Ovary (tissue), 9 donors: Measurements from ENCODE around the gene CR1L. TPM values are rescaled to one million over a fixed set of nuclear protein-coding genes. Genes with fewer than 3 reads are reported as not detected.
"Not testable (repeated sequence)": the region's sequence is repeated elsewhere in the genome, so short reads cannot be mapped to it uniquely, and the experiment has no call there.

Source experiments
- DNase-seq, 5 donors: peaks; one replicate each; pipeline ENCODE4 v3.0.0-alpha.2; 2019 to 2020
- H3K27ac ChIP-seq, 2 donors: fragments of 200-600 bp; one replicate each; pipeline versions ENCODE4 v1.5.1 to v1.8.0; 2019 to 2022
- H3K27me3 ChIP-seq: fragments of 200-600 bp; one replicate; pipeline ENCODE4 v1.8.0; 2022
- H3K36me3 ChIP-seq: fragments of 200-600 bp; sonication (generic); one replicate; pipeline ENCODE4 v1.5.1; 2019
- H3K4me1 ChIP-seq: one replicate; pipeline ENCODE4 v1.8.1; 2013; ENCODE audit warnings: mild to moderate bottlenecking, moderate library complexity; ENCODE audit not compliant: insufficient read depth
- H3K4me3 ChIP-seq: fragments of 200-600 bp; sonication (generic); one replicate; pipeline ENCODE4 v1.5.1; 2017
- H3K9me3 ChIP-seq, 2 donors: fragments of 200-600 bp in 1 of 2; sonication (generic) in 1 of 2; one replicate each; pipeline versions ENCODE4 v1.5.1 to v1.8.1; 2013 to 2019; ENCODE audit warnings: mild to moderate bottlenecking in 1 of 2, moderate library complexity in 1 of 2
- EP300 ChIP-seq: sonication (generic); formaldehyde crosslinking; IDR thresholded peaks from one replicate; pipeline ENCODE4 v1.6.1; 2017; ENCODE audit warnings: antibody characterized with exemption
- POLR2A ChIP-seq: fragments of 450-650 bp; IDR thresholded peaks from one replicate; pipeline ENCODE4 v1.6.1; 2017; ENCODE audit warnings: antibody characterized with exemption, mild to moderate bottlenecking, moderate library complexity
- WGBS, 3 donors: extraction: QIAGEN DNeasy Blood & Tissue Kit in 1 of 3; methylation state at CpG; one replicate each; pipeline versions ENCODE4 v1.1.5 to v1.1.7; 2013 to 2017; 5-methylcytosine and 5-hydroxymethylcytosine counted together
- intact Hi-C, 4 donors: fragments of 100-400 bp; cut with DNase I; formaldehyde crosslinking; loops; one replicate each; pipeline versions ENCODE4 v1.11.0 to v1.15.1; 2022 to 2023
- polyA plus RNA-seq, 2 donors: library from polyadenylated mRNA; stranded (reverse); fragments of 200-250 nt in 1 of 2; fragments of 350-450 nt in 1 of 2; fragmentation: Illumina TruSeq in 1 of 2; extraction: RNeasy Lipid Tissue Mini Kit (QIAGEN cat#74804) in 1 of 2; gene quantifications; one replicate each; pipeline ENCODE4 v1.2.3, GENCODE V29; 2013 to 2014
- small RNA-seq: library from RNA; depleted of rRNA; stranded (forward); fragments of <200 nt; gene quantifications from one replicate; pipeline ENCODE3, GENCODE V24; 2016
- total RNA-seq, 7 donors: library from RNA; depleted of rRNA in 2 of 7; stranded (reverse); fragments of >200 nt in 2 of 7; fragmentation: NEBNext Ultra II Directional in 3 of 7; extraction: Animal tissue kit (Norgen Biotek cat#: 25700) in 3 of 7; gene quantifications; one replicate each; pipeline versions ENCODE4 v1.1.0 to v1.2.4, GENCODE V29; 2016 to 2023
- TF ChIP-seq, protein P1 (sequence below), 3 donors: fragments of 450-650 bp in 2 of 3; fragments of 200-600 bp in 1 of 3; IDR thresholded peaks; one replicate each; pipeline versions ENCODE4 v1.5.1 to v1.8.0; 2016 to 2022; ENCODE audit warnings: antibody characterized with exemption in 3 of 3, mild to moderate bottlenecking in 1 of 3
- donor health status: DM: no; HTN: no; CAD: no; lungs with moderate emphysema.
- donor health status: DM: no; HTN: no; CAD: no.
- donor health status: Bipolar disorder and iron deficiency.
- donor health status: DM: yes; HTN: yes; CAD: no.
- donor health status: DM: no; HTN: no; CAD: no.
- donor health status: DM: yes; HTN: yes; CAD: no.

CR1L gene
- total and polyA plus RNA-seq, 9 donors, result 0.92 TPM; not detected in 8

DNA sequence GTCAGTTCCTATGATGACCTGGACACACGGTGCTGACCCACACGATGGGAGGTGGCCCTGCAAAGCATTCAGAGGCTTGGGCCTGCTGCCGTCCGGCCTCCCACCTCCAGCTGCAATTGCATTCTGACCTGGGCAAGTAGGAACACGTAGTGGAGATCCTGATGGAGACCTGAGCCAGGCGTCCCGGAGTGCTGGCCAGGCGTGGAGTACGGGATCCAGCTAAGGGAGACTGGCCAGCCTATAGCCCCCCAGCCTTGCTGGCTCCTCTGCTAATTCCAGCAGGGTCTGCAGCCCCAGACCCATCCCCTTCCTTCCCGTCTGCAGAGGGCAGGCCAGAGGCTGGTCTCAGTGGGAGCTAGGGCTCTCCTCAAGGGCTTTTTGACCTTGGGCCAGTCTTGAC is 118.2 kb downstream of the CR1L start:
- no peak for DNase-seq
- Histone ChIP-seq H3K4me3 (no peak overlapping the region), H3K27ac (no peak overlapping the region), H3K4me1 (no peaks in the 10 kb centered on the region), H3K9me3 (no peaks in the 10 kb centered on the region), H3K27me3 (no peaks in the 10 kb centered on the region), H3K36me3 (no peaks in the 10 kb centered on the region)
- 93 to 96% (median 95%) methylated on average over 10 of the region's 10 CpGs for WGBS, 3 donors
- TF ChIP-seq POLR2A (no peak), EP300 (no peak)
- TF ChIP-seq, protein P1, sequence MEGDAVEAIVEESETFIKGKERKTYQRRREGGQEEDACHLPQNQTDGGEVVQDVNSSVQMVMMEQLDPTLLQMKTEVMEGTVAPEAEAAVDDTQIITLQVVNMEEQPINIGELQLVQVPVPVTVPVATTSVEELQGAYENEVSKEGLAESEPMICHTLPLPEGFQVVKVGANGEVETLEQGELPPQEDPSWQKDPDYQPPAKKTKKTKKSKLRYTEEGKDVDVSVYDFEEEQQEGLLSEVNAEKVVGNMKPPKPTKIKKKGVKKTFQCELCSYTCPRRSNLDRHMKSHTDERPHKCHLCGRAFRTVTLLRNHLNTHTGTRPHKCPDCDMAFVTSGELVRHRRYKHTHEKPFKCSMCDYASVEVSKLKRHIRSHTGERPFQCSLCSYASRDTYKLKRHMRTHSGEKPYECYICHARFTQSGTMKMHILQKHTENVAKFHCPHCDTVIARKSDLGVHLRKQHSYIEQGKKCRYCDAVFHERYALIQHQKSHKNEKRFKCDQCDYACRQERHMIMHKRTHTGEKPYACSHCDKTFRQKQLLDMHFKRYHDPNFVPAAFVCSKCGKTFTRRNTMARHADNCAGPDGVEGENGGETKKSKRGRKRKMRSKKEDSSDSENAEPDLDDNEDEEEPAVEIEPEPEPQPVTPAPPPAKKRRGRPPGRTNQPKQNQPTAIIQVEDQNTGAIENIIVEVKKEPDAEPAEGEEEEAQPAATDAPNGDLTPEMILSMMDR (IDR thresholded peaks at IDR 0.05), result no peak
- intact Hi-C loops, result no loop called here

DNA sequence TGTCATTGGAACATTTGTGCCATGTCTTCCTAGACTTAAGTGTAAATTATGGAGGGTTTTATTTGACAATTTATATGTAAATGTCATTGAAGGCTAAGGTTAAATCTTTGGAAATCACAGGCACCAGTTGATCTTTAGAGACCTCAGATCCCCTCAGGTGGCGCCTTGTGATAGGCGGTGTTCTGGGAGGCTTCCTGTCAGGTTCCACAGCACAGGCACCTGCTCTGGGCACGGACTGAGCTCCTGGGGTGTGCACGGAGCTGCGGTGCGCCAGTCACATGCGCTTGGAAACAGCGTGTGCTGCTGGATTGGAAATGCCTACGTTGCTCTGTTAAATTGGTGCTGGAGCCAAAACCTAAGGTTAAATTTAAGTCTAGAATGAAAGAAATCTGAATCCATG is 119.0 kb downstream of the CR1L start:
- WGBS, 3 donors, result 87 to 94% (median 87%) methylated on average over 9 of the region's 9 CpGs
- DNase-seq, result no peak
- Histone ChIP-seq H3K36me3 (no peaks in the 10 kb centered on the region), H3K4me1 (no peaks in the 10 kb centered on the region), H3K4me3 (no peak overlapping the region), H3K9me3 (no peaks in the 10 kb centered on the region), H3K27ac (no peak overlapping the region), H3K27me3 (no peaks in the 10 kb centered on the region)
- TF ChIP-seq EP300 (no peak), POLR2A (no peak)
- TF ChIP-seq, protein P1 (IDR thresholded peaks at IDR 0.05), result no peak
- intact Hi-C loops, result no loop called here

DNA sequence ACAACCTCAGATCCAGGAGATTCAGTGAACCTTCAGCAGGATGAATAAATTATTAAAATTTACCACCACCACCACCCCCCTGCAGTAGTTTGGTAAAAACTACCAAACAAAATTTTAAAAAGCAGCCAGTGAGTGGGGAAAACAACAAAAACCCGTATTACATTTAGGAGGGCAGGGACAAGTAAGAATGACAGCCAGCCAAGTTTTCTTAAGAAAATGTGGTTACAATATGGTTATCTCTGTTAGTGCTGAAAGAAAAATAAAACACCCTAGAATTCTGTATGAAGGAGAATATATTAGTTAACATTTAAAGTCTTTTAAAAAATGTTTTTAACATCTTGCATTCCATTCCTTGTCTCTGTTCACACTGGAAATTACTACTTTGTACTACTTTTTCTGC is 121.6 kb downstream of the CR1L start:
- no peak overlapping the region for H3K27ac ChIP-seq

GRCh38 chr1:207770514-207770913 is 125.6 kb downstream of the CR1L start:
- H3K27ac ChIP-seq, H3K4me1 ChIP-seq, H3K4me3 ChIP-seq, H3K36me3 ChIP-seq, H3K9me3 ChIP-seq, intact Hi-C loops, H3K27me3 ChIP-seq, DNase-seq: not testable (repeated sequence)
- 95 to 99% (median 97%) methylated on average over 3 to 4 of the region's 4 CpGs for WGBS, 3 donors

More for the DNA sequence above, 121.6 kb downstream of the CR1L start:
- Histone ChIP-seq H3K27me3 (no peaks in the 10 kb centered on the region), H3K4me1 (no peaks in the 10 kb centered on the region), H3K9me3 (no peaks in the 10 kb centered on the region), H3K36me3 (no peaks in the 10 kb centered on the region), H3K4me3 (no peak overlapping the region)
- no peak for DNase-seq
- intact Hi-C loops, result no loop called here
- TF ChIP-seq POLR2A (no peak), EP300 (no peak)
- TF ChIP-seq, protein P1 (IDR thresholded peaks at IDR 0.05), result no peak
- WGBS, 3 donors, result 9 to 27% (median 9%) methylated on average over 1 of the region's 1 CpG

Small RNA genes within 50 kb of the gene (small RNA-seq; reads per million reads assigned to genes)
- gene RNA5SP534, result not detected

Other genes with a start within 250 kb of the CR1L start
- gene CR2, start 190.8 kb upstream of the CR1L start, total RNA-seq, result under 1 TPM in 2 of 7 donors, not detected in 5; 0.08 to 0.27 TPM
- under 1 TPM; 0.08 to 0.11 TPM for gene CR2, start 190.8 kb upstream of the CR1L start, polyA plus RNA-seq
- gene CR1, start 149.0 kb upstream of the CR1L start, total RNA-seq, result 1 to 10 TPM in 4 of 7 donors, under 1 TPM in 3; 0.84 to 3.7 (median 1.2) TPM
- gene CR1, start 149.0 kb upstream of the CR1L start, polyA plus RNA-seq, result 1 to 10 TPM in 1 of 2 donors, under 1 TPM in 1; 0.25 to 5.8 TPM
- 100 to 1,000 TPM in 6 of 7 donors, 10 to 100 TPM in 1; 95.0 to 165 (median 121) TPM for gene CD46, start 106.9 kb downstream of the CR1L start, total RNA-seq
- gene CD46, start 106.9 kb downstream of the CR1L start, polyA plus RNA-seq, result 100 to 1,000 TPM in 1 of 2 donors, 10 to 100 TPM in 1; 78.8 to 142 TPM